Measurements from ENCODE around the gene S100A10. TPM values are rescaled to one million over a fixed set of nuclear protein-coding genes. Genes with fewer than 3 reads are reported as not detected.

Gene S100A10
- total RNA-seq, 1 donor from 2014 or later = 120 TPM

DNA sequence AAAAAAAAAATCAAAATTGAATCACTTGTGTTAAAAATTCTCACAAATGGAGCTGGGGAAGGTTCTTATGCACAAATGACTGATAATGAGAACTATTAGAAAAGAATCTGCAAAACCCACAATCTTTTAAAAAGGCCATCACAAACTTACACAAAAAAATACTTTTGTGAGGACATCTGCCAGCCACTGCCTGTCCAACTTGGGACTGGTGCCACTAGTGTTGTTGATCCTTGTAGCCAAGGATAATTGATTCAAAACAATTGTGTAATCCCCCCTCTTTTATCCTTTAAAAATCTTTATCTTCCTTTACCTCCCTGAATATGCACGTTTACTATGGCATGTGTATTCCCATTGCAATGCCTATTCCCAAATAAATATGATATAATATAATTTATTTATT is 45.2 kb downstream of the S100A10 start:
- FAIRE-seq (no peak), DNase-seq (ENCODE audit: low read depth) (no peak)
- Histone ChIP-seq H3K36me3 (ENCODE audit: control insufficient read depth, insufficient read depth, low read length) (no peaks in the 10 kb centered on the region), H3K4me3 (ENCODE audit: low read depth, low read length) (no peak overlapping the region), H3K27me3 (ENCODE audit: control insufficient read depth, insufficient read depth, low read length) (no peaks in the 10 kb centered on the region)
- TF ChIP-seq, protein P1, sequence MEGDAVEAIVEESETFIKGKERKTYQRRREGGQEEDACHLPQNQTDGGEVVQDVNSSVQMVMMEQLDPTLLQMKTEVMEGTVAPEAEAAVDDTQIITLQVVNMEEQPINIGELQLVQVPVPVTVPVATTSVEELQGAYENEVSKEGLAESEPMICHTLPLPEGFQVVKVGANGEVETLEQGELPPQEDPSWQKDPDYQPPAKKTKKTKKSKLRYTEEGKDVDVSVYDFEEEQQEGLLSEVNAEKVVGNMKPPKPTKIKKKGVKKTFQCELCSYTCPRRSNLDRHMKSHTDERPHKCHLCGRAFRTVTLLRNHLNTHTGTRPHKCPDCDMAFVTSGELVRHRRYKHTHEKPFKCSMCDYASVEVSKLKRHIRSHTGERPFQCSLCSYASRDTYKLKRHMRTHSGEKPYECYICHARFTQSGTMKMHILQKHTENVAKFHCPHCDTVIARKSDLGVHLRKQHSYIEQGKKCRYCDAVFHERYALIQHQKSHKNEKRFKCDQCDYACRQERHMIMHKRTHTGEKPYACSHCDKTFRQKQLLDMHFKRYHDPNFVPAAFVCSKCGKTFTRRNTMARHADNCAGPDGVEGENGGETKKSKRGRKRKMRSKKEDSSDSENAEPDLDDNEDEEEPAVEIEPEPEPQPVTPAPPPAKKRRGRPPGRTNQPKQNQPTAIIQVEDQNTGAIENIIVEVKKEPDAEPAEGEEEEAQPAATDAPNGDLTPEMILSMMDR (IDR thresholded peaks at IDR 0.05; ENCODE audit: insufficient read depth, low read length, severe bottlenecking) = no peak

GRCh38 chr1:151947140-151947539 is 46.5 kb downstream of the S100A10 start:
- FAIRE-seq (no peak), DNase-seq (ENCODE audit: low read depth) (peak; percentile 81)
- TF ChIP-seq, protein P1 (IDR thresholded peaks at IDR 0.05; ENCODE audit: insufficient read depth, low read length, severe bottlenecking) = no peak
- Histone ChIP-seq H3K27me3 (ENCODE audit: control insufficient read depth, insufficient read depth, low read length) (no peaks in the 10 kb centered on the region), H3K4me3 (ENCODE audit: low read depth, low read length) (no peak overlapping the region), H3K36me3 (ENCODE audit: control insufficient read depth, insufficient read depth, low read length) (no peaks in the 10 kb centered on the region)

- no peaks in the 10 kb centered on the region for H3K27me3 ChIP-seq (ENCODE audit: control insufficient read depth, insufficient read depth, low read length)
- peak; percentile 99 for DNase-seq (ENCODE audit: low read depth)
- H3K36me3 ChIP-seq (ENCODE audit: control insufficient read depth, insufficient read depth, low read length) = no peaks in the 10 kb centered on the region
- no peak overlapping the region for H3K4me3 ChIP-seq (ENCODE audit: low read depth, low read length)
- TF ChIP-seq, protein P1 (IDR thresholded peaks at IDR 0.05; ENCODE audit: insufficient read depth, low read length, severe bottlenecking) = no peak
- FAIRE-seq = no peak
These were observed 47.6 kb downstream of the S100A10 start for GRCh38 chr1:151945725-151946722.

DNA sequence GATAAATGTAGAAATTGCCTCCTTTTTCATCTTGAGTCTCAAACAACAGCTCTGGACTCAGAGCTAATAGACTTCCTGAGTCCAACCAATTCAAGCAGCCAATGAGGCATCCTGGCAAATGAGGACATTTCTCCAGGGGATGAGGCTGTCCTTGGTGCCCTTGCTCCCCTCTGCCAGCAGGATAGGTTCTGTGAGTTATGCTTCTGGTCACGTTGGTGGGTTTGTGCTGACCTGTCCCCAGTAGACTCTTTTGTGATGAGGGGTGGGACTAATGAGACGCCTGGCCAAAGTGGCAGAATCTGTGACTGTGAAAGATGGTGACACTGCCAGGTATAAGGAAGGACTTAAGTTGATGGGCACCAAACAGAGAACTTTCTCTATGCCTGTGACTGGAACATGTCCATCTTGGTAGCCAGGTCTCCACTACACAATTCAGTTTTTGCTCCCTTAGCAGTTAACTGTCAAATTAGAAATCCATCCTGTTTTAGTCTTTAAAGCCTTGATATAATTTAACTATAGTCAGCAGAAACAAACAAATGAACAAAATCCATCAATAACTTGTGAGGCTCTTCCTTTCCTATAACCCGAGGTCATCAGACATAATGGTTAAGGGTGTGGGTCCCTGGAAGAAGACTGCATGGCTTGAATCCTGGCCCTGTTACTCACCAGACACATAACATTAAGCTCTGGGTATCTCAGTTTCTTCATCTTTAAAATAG is 48.6 kb downstream of the S100A10 start:
- TF ChIP-seq, protein P1 (IDR thresholded peaks at IDR 0.05; ENCODE audit: insufficient read depth, low read length, severe bottlenecking) = no peak
- FAIRE-seq = no peak
- H3K27me3 ChIP-seq (ENCODE audit: control insufficient read depth, insufficient read depth, low read length) = no peaks in the 10 kb centered on the region
- DNase-seq (ENCODE audit: low read depth) = no peak
- no peak overlapping the region for H3K4me3 ChIP-seq (ENCODE audit: low read depth, low read length)
- no peaks in the 10 kb centered on the region for H3K36me3 ChIP-seq (ENCODE audit: control insufficient read depth, insufficient read depth, low read length)

DNA sequence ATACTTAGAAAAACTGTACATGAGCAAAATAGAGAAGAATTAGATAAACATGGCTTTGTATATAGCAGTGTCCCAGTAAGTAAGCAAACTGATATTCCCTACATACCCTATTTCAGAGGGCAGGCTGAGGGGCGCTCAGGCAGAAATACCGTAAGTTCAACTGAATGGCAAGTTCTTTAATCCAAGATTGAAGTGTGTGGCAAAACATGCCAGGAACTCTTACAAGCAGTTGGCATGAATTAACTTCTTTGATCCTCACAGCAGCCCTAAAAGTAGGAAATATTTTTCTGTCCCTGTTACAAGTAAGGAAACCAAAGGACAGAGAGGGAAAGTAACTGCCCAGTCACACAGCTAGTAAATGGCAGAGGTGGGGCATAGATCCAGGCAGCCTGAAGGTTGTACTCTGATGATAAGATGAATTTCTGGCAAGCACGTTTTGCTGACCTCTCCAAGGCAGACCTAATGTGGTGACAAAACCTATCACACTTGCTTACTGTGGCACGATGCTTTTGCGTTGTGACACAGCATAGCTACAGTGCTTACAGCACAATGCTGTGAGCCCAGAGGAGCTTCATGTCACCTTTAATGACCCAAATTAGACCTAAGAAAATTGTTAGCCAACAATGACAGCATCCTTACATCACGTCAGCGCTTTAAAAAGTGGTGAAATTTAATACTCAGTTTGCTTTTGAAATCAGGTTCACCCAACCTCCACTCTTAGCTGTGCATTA is 49.4 kb downstream of the S100A10 start:
- DNase-seq (ENCODE audit: low read depth) = peak; percentile 71
- Histone ChIP-seq H3K36me3 (ENCODE audit: control insufficient read depth, insufficient read depth, low read length) (no peaks in the 10 kb centered on the region), H3K27me3 (ENCODE audit: control insufficient read depth, insufficient read depth, low read length) (no peaks in the 10 kb centered on the region), H3K4me3 (ENCODE audit: low read depth, low read length) (no peak overlapping the region)
- FAIRE-seq = no peak
- TF ChIP-seq, protein P1 (IDR thresholded peaks at IDR 0.05; ENCODE audit: insufficient read depth, low read length, severe bottlenecking) = no peak
